ENCODE data around the gene KIAA0513.
A peak's percentile ranks its signal among the peaks of the same experiment; 100 is the strongest.
"Not testable (repeated sequence)": the region's sequence is repeated elsewhere in the genome, so short reads cannot be mapped to it uniquely, and the experiment has no call there.

Gene KIAA0513

DNA sequence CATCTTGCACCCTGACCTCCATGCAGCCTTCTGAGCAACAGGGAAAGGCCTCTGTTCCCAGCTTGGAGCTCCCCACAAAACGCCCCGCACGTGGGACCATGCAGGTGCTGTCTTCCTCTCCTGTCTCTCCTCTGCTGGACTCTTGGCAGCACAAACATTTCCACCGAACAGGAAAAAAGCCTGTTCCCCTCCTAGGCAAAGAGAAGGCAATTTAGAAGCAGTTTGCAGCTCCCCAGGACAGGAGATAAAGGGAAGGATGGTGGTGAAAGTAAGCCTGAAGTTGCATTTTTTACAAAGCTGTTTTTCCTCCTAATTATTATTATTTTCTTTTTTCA is 92.4 kb downstream of the KIAA0513 start:
- DNase-seq = no peak

- DNase-seq = not testable (repeated sequence)
Measured at GRCh38 chr16:85123441-85123840, 95.8 kb downstream of the KIAA0513 start.

- no peak for DNase-seq
Measured at GRCh38 chr16:85123891-85124635, 96.5 kb downstream of the KIAA0513 start.

GRCh38 chr16:85124636-85125346 is 97.2 kb downstream of the KIAA0513 start:
- DNase-seq = peak; percentile 34

GRCh38 chr16:85125570-85126393 is 98.2 kb downstream of the KIAA0513 start:
- peak; percentile 48 for DNase-seq

- DNase-seq = peak; percentile 23
Measured at GRCh38 chr16:85126394-85126704, 98.8 kb downstream of the KIAA0513 start.

- DNase-seq = no peak
Measured at GRCh38 chr16:85126705-85127378, 99.2 kb downstream of the KIAA0513 start.

GRCh38 chr16:85127379-85127723 is 99.8 kb downstream of the KIAA0513 start:
- peak; percentile 94 for DNase-seq

DNA sequence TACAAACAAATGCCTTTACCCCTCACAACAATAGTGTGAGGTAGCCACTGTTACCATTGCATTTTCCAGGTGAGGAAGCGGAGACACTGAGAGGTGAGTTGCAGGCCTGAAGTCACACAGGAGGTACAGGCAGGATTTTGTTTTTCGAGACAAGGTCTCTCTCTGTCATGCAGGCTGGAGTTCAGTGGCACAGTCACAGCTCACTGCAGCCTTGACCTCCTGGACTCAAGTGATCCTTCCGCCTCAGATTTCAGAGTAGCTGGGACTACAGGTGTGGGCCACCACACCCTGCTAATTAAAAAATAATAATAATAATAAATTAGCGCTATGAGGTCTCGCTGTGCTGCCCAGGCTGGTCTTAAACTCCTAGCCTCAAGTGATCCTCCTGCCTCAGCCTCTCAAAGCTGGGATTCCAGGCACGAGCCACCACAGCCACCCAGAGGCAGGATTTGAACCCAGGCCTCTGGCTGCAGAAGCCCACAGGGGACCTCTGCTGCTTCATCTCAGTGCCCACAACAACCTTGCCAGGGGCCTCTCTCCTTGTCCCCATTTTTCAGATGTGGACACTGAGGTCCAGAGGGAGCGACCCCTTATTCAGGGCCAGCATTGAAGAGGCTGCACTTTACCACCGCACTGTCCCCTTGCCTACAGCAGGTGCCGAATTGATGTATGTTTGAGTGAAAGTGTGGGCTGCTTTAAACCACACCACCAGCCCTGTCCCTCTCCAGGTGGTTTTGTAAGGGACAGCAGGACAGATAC is 100.7 kb downstream of the KIAA0513 start:
- DNase-seq = no peak

- DNase-seq = peak; percentile 49
Measured at GRCh38 chr16:85129876-85130704, 102.5 kb downstream of the KIAA0513 start.

DNA sequence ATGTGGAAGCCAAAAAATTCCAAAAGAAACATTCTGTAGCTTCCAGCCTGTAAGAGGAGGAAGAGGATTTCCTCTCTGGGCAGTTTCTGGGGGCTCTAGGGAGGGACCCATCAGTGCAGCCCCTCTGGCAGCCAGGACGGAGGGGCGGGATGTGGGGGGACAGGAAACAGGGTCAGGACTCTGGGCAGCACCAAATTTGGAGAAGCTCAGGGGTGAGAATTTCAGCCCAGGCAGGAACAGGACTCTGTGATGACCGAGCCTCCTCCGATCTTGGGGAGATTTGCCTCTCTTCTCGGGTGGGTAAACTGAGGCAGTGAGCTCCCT is 103.1 kb downstream of the KIAA0513 start:
- no peak for DNase-seq

- DNase-seq = no peak
Measured at GRCh38 chr16:85132456-85133289, 105.1 kb downstream of the KIAA0513 start.

DNA sequence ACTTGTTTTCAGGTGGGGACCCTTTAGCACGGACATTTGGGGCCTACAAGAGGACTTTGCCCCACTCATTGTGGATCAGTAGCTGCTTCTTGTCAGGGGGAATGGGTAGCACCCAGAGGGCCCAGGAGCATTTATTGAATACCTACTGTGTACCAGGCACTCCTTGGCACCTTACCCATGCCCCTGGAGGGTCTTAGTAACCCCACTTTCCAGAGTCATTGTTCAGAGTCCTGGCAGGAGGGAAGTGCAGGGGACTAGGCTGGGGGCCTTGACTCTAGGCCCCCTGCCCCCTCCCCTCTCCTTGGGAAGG is 105.7 kb downstream of the KIAA0513 start:
- no peak for DNase-seq

DNA sequence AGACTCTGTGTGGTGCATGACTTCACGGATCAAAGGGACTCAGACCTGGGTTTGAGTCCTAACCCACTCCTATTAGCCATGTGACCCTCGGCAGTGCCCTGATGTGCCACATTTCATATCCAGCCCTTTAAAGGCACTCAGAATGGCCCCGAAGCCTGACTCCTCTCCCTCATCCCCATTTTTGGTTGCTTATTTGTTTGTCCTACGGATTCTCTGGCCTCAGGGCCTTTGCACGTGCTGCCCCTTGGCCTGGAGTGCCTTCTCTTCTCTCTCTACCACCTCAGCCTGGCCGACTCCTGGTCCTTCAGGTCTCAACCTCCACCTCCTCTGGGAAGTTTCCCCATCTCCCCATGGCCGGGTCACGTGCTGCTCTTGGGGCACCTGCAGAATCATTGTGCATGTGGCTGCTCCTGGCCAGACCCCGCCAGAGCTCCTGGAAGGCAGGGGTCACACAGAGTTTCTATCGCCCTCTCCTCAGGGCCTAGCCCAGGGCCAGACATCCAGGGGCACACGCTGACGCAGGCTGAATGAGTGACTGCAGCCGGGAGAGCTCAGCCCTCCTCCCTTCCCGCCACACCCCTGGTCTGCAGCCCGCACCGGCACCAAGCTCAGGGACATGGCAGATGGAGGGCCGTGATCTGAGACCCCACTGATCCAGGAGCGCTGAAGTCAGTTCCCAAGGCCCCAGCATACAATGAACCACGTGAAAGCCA is 106.6 kb downstream of the KIAA0513 start:
- no peak for DNase-seq

DNA sequence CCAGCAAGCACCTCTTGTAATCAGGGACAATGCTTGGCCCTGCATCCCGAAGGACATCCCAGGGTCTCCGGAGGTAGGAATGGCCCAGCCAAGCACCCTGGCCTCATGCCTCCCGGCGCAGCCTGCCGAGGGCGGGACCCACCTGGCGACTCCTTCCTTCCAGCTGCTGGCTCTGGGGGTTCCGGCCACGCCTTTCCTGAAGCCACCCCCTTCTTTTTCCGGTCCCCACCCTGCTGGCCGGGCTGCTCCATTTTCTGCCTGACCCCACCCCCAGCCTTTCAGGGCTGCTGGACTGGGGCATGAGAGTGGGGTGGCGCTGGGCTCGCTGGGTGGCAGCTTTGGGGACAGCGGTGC is 107.2 kb downstream of the KIAA0513 start:
- no peak for DNase-seq

DNA sequence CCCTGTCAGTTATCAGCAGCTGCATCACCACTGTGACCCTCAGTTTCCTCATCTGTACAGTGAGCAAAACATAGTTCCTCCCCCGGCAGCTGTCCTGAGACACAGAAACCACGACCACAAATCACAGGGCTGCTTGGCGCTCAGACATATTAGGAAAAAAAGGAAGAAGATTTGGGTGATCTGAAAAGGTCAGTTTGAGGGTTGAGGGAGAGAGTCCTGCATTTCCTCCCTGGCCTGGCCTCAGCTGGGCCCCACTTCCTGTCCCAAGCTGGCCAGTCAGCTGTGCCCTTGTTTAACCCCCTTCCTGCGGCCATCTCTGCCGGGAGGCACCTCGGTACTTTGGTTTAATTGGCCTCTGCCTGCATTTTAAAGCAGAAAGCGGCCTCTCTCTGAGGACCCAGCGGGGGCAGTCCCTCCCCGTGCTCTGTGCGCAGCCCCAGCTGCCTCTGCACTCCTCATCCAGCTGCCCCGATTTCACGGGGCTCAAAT is 108.7 kb downstream of the KIAA0513 start:
- no peak for DNase-seq

DNA sequence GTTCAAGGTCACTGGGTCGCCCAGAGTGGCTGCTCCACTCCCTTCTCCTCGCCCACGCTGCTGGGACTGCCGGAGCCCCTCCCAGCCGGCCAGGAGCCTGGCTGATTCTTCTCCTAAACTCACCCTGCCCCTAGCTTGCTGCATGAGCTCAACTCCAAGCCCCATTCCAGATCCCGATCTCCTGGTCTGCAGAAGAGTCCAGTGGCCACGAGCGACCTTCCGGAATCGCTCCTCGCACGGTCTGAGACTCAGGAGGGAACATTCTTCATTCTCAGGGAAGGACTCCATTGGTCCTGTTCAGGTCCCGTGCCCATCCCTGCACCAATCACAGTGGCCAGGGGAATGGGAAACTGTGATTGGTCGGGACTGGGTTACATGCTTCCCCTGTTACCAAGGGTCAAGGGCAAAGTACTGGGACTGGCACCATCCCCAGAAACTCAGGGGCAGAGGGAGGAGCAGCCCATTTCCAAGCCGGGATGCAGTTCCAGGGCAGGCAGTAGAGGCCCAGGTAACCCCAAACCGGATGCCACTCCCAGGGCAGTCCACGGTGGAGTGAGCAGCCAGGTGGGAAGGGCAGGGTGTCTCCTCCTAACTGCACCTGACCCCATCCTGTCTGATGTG is 109.2 kb downstream of the KIAA0513 start:
- no peak for DNase-seq

- no peak for DNase-seq
Measured at GRCh38 chr16:85137323-85138072, 109.9 kb downstream of the KIAA0513 start.

Measured in NCI-H446 treated with DMSO at 0.1 percent for 48 hours (cell line).